NCI-H146 treated with DMSO at 0.1 percent for 48 hours (cell line): ENCODE measurements around the gene OR2F2.

Experiments used
- DNase-seq: peaks from one replicate; lab custom pipeline; 2025; ENCODE audit not compliant: unreplicated experiment; lab: John Stamatoyannopoulos, UW

Gene OR2F2

GRCh38 chr7:143913945-143914615 is 21.0 kb upstream of the OR2F2 start:
- no peak for DNase-seq

GRCh38 chr7:143914938-143915652 is 19.9 kb upstream of the OR2F2 start:
- DNase-seq = no peak

GRCh38 chr7:143924851-143925250 is 10.2 kb upstream of the OR2F2 start:
- DNase-seq = no peak

GRCh38 chr7:143929224-143929920 is 5.7 kb upstream of the OR2F2 start:
- no peak for DNase-seq

- no peak for DNase-seq
Measured at GRCh38 chr7:143931739-143932138, 3.3 kb upstream of the OR2F2 start.

DNA sequence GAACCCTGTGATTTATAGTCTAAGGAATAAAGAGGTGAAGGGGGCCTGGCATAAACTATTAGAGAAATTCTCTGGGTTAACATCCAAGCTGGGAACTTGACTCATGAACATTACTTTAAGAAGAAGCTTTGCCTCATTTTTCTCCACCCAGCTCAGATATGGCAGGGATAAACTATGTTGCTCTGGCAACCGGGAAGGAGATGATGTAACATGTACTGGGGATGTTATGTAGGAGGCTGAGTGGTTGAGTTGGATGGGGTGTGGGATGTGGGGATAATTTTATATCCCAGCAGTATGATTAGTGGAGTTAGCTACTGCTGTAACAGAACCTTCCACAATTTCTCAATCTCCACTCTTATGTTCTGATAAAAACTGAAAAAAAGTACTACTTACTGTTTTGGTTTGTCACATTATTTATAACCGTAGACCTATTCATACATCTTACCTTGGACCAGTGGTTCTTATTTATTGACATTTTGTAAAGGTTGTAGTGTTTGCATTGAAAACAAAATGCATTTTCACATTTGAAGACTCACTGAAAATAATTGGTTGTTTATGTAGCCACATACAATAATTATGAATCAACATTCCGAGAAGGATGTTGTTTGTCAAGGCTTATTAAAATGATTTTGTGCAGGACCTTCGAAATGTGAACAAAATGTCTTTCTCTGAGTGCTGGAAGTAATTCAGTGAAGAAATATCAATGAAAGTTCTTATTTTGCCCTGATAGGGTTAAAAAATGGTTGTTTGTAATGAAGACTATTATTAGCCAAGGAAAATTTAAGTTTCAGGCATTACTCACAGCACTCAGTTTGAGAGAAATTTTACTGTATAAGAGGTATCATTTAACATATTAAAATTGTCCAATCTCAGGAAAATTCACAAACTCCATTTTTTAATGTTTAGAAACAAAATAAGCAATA is 1.3 kb downstream of the OR2F2 start:
- DNase-seq = no peak

DNA sequence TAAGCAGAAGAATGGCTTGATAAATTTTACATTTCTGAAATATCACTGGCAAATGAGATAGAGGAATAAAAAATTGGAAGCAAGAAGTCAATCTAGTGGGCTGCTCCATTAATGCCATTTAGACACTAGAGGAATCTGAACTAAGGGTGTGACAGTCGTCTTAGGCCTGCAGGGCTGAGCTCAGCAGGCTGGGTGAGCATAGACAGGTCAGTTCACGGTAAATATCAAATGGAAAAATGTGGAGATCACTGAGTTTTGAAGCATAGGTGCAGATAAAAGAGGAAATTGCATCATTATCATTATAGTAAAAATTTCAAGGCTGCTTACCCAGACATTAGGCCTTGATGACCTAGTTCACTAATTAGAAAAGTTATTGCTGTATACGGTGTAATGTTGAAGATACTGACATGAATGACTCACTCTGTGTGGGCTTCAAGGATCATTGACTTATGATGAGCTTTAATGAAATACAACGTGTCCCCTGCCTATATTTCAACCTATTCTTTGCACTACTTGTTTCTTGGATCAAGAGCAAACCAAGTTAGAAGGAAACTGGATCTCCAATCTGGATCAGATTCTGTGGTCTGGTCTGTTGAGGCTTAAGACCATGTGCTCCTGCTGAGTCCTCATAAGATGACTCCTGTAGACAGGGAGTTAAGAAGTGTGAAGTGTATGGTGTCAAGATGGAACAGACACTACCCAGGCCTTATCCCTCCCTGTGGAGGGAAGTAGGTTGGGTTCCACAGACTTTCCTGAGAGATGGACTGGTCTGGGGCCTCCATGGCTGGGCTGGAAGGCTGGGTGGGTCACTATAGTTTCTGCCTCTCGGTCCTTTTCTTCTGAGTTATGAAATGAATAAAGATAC is 3.6 kb downstream of the OR2F2 start:
- DNase-seq = no peak

- no peak for DNase-seq
Measured at GRCh38 chr7:143945423-143945822, 10.4 kb downstream of the OR2F2 start.

GRCh38 chr7:143947111-143947510 is 12.1 kb downstream of the OR2F2 start:
- no peak for DNase-seq

DNA sequence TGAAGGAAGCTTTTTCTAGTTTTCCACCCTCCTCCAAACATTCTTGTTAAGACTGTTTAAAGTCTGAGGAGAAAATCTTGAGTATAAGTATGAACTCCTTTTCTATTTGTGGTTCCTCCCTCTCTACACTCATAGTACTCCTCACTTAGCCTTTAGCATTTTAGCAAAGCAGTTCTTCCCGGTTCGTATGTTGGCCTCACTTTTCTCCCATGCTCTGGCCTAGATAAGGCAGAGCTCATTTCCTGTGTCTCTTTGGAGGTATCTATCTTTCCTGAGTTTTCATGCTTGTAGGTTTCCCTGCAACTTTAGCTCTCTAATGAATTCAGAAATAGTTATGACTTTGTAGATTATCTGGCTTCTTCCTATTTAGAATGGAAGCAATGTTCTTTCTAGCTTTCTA is 13.7 kb downstream of the OR2F2 start:
- no peak for DNase-seq

DNA sequence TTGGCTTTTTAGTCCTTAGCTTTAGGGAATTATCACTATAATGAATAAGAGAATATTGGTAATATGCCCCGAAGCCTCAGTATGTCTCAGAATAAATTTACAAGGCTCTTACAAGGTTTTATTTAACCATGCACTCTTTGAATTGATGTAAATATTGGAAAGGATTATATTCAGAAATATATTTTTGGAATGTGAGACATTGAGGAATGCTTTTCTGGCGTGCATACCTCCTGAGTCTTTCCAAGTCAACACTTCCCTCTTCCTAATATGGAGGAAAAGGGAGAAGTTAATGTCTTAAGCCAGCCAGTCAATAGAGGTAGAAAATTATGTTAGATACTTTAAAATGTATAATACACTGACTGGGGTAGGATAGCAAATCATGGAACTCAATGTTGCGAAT is 18.4 kb downstream of the OR2F2 start:
- no peak for DNase-seq

DNA sequence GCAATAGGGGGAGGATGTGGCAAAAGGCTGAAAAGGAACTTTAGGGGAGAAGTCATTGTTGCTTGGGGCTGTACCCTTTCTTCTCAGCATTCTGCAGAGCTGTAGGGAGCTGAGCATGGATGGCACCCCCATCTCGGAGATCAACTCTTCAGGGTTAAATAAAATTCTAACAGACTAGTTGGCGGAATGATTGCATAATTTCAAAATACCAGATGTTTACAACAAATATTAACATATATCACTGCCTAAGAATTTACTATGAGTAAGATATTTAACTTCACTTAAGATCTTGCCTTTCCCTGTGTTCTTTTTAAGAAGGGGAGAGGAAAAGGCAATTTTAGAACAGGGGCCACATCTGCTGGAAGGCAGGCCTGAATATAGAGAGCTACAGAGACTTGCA is 19.1 kb downstream of the OR2F2 start:
- DNase-seq = no peak

DNA sequence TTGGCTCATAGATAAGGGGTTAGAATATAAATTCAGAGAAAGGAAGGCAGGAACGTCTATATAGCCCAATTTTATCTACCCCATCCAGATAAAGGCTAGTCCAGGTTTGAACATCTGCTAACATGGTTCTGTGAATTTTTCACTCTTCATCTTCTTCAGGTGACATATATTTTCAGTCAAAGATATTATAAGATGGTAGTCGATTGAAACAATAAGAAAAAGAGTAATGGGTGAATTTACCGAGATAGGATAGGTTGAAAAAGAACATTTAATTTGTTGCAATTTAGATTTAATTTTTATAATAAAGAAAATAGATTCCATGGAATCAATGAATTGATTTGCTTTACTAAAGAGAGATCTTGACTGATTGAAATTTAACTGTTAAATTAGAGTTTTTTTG is 19.5 kb downstream of the OR2F2 start, which contains the start of gene OR2F1:
TSS of gene OR2F1 (plus strand) at position 301 of the 400 bp plus-strand sequence. CDS start 5,127 bp downstream, outside the sequence.
- no peak for DNase-seq

DNA sequence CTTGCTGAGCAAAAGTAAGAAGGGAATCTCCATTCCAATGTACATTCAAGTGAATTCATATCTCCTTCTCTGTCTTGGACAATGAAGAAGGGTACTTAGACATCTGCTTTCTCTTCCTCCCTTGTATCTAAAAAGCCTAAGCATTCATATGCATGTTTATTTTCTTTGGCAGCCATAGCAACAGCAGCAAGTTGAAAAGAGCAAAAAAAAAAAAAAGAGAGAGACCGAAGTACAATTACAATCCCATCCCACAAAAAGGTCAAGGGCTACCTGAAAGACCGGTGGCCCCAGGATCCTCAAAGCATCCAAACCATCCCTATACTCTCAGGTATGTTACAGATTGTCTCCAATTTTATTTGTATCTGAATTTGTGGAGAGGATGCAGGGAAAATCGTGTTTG is 23.7 kb downstream of the OR2F2 start:
- no peak for DNase-seq

DNA sequence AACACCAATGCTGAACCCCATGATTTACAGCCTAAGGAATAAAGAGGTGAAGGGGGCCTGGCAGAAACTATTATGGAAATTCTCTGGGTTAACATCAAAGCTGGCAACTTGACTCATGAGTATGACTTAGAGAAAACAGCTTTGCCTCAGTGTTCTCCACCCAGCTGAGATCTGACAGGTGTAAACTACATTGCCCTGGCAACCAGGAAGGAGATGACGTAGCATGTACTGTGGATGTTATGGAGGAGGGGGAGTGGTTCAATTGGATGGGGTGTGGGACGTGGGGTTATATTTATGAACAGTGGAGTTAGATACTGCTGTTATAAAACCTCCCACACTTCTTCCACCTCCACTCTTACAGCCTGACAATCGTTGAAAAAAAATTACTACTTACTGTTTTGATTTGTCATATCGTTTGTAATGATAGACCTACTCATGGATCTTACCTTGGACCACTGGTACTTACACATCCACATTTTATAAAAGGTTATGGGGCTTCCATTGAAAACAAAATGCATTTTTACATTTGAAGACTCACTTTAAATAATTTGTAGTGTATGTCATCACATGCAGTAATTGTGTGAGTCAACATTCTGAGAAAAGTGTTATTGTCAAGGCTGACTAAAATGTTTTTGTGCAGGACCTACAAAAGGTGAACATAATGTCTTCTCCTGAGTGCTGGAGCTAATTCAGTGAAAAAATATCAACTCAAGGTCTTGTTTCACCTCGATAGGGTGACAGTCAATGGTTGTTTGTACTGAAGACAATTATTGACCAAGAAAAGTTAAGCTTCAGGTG is 26.0 kb downstream of the OR2F2 start:
- DNase-seq = no peak

DNA sequence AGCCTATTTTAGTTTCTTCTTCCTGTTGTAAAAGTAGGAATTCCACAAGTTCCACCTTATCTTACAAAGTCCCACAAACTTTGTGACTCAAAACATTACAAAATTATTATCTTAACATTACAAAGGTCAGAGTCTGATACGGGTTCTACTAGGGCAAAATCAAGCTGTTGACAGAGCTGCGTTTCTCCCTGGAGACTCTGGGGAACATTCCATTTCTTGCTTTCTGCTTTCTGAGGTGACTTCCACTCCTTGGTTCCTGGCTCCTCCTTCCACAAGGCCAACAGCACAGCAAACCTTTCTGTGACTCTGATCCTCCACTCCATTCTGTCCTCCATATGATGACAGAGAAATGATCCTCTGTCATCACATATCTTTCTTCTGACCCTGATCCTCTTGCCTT is 30.2 kb downstream of the OR2F2 start:
- no peak for DNase-seq

DNA sequence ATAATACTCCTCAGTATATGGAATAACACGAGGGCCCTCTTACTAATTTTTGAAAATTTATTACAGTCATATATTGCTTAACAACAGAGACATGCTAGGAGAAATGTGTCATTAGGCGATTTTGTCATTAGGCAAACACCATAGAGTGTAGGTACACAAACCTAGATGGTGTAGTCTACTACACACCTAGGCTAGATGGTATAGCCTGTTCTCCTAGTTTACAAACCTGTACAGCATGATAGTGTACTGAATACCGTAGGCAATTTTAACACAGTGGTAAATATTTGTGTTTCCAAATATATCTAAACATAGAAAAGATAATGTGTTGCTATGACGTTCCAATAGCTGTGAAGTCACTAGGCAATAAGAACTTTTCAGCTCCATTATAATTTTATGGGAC is 32.4 kb downstream of the OR2F2 start:
- no peak for DNase-seq

- no peak for DNase-seq
Measured at GRCh38 chr7:143973870-143974416, 38.9 kb downstream of the OR2F2 start.

DNA sequence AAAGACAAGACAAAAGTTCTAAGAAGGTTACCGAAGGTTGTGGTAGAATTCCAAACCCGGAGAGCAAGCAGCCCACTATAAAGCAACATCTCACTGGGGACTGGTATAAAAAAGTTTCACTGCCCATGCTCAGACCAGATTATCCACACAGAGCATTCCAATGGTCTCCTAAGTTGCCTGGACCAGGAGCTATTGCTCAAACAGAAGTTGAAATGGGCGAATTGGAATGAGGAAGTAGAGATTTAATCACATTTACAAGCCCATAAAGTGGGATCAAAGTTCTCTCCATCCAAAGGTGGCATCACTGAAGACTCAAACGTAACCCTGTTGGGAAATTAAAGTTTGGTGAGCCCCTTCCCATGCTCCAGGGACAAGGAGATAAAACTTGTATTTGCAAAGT is 39.4 kb downstream of the OR2F2 start:
- no peak for DNase-seq
